Smooth muscle cell (in vitro differentiated cells): ENCODE data around the gene LPGAT1. TPM values are rescaled to one million over a fixed set of nuclear protein-coding genes. Genes with fewer than 3 reads are reported as not detected.

Experiments
- DNase-seq: peaks from one replicate; lab custom pipeline; 2025; ENCODE audit not compliant: unreplicated experiment; lab: John Stamatoyannopoulos, UW
- H2AFZ ChIP-seq: fragments of 200-600 bp; sonication (generic); 2 replicates; pipeline ENCODE4 v1.6.0; 2016; ENCODE audit warnings: antibody characterized with exemption, low read depth, mild to moderate bottlenecking
- H3F3A ChIP-seq: fragments of 200-600 bp; sonication (generic); 2 replicates; pipeline ENCODE4 v1.6.0; 2017; ENCODE audit warnings: antibody characterized with exemption, low read depth
- H3K27ac ChIP-seq: fragments of 200-600 bp; sonication (generic); 2 replicates; pipeline ENCODE4 v1.5.1; 2016; ENCODE audit warnings: low read depth, mild to moderate bottlenecking
- H3K27me3 ChIP-seq: fragments of 200-600 bp; sonication (generic); 2 replicates; pipeline ENCODE4 v1.6.1; 2016; ENCODE audit warnings: low read depth, mild to moderate bottlenecking
- H3K36me3 ChIP-seq: fragments of 200-600 bp; sonication (generic); 2 replicates; pipeline ENCODE4 v1.5.1; 2016; ENCODE audit warnings: low read depth
- H3K4me1 ChIP-seq: fragments of 200-600 bp; sonication (generic); 2 replicates; pipeline ENCODE4 v1.5.1; 2016; ENCODE audit warnings: low read depth
- H3K4me2 ChIP-seq: fragments of 200-600 bp; sonication (generic); 2 replicates; pipeline ENCODE4 v1.6.0; 2016; ENCODE audit warnings: mild to moderate bottlenecking
- H3K4me3 ChIP-seq: fragments of 200-600 bp; sonication (generic); 2 replicates; pipeline ENCODE4 v1.5.1; 2016; ENCODE audit warnings: mild to moderate bottlenecking
- H3K79me2 ChIP-seq: fragments of 200-600 bp; sonication (generic); 2 replicates; pipeline ENCODE4 v1.6.0; 2016; ENCODE audit warnings: low read depth, mild to moderate bottlenecking
- H3K9ac ChIP-seq: fragments of 200-600 bp; sonication (generic); 2 replicates; pipeline ENCODE4 v1.6.0; 2016; ENCODE audit warnings: low read depth
- H3K9me3 ChIP-seq: fragments of 200-600 bp; sonication (generic); replicated peaks from 2 replicates; pipeline ENCODE4 v1.5.1; 2016; ENCODE audit warnings: low read depth
- H4K20me1 ChIP-seq: fragments of 200-600 bp; sonication (generic); 2 replicates; pipeline ENCODE4 v1.6.0; 2016; ENCODE audit warnings: low read depth
- WGBS: methylation state at CpG from one replicate; pipeline ENCODE4 v1.1.7; 2016; ENCODE audit warnings: low lambda C conversion rate; 5-methylcytosine and 5-hydroxymethylcytosine counted together
- polyA plus RNA-seq: library from polyadenylated mRNA; unstranded; fragments of >200 nt; fragmentation: Nextera tagmentation; extraction: Ambion mirVana; gene quantifications from 2 replicates; pipeline ENCODE4 v1.2.1, GENCODE V29; 2016
- total RNA-seq: library from RNA; depleted of rRNA; stranded (reverse); fragments of >200 nt; gene quantifications from 2 replicates; pipeline ENCODE4 v1.2.3, GENCODE V29; 2014
- TF ChIP-seq, protein P1 (sequence below): fragments of 200-600 bp; sonication (generic); IDR thresholded peaks from 2 replicates; pipeline ENCODE4 v1.5.1; 2017; ENCODE audit warnings: borderline replicate concordance, mild to moderate bottlenecking, antibody characterized with exemption; ENCODE audit not compliant: insufficient read depth, poor library complexity, severe bottlenecking

Gene LPGAT1
- total and polyA plus RNA-seq, 2 experiments from 2014 or later, result 12.0 to 39.7 TPM

DNA sequence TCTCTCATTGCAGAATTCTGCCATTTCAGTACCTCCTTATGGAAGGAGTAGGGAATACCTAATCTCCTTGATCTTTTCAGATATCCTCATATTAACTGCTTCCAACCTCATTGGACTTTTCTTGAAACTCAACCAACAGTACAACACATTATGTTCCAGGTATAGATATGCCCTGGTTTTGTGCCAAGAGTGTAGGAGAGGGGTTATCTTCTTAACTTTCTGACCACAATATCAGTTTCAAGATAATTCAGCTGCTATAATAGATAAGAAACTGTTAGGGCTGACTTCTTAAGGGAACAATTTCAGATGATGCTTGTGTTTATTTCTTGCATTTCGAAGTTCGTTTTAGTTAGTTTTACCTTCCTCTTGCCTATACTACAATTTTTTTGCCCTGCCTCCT, 2.1 kb upstream of the LPGAT1 start:
- peaks cover 6% of the 10 kb centered on the region for H4K20me1 ChIP-seq
- no peaks in the 10 kb centered on the region for H3K27me3 ChIP-seq
- H3K79me2 ChIP-seq, result peaks cover 10% of the 10 kb centered on the region
- TF ChIP-seq, protein P1, sequence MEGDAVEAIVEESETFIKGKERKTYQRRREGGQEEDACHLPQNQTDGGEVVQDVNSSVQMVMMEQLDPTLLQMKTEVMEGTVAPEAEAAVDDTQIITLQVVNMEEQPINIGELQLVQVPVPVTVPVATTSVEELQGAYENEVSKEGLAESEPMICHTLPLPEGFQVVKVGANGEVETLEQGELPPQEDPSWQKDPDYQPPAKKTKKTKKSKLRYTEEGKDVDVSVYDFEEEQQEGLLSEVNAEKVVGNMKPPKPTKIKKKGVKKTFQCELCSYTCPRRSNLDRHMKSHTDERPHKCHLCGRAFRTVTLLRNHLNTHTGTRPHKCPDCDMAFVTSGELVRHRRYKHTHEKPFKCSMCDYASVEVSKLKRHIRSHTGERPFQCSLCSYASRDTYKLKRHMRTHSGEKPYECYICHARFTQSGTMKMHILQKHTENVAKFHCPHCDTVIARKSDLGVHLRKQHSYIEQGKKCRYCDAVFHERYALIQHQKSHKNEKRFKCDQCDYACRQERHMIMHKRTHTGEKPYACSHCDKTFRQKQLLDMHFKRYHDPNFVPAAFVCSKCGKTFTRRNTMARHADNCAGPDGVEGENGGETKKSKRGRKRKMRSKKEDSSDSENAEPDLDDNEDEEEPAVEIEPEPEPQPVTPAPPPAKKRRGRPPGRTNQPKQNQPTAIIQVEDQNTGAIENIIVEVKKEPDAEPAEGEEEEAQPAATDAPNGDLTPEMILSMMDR, result no peak
- whole genome bisulfite sequencing, result 95% methylated on average over 2 of the region's 2 CpGs
- no peak overlapping the region for H3K4me2 ChIP-seq
- no peaks in the 10 kb centered on the region for H3F3A ChIP-seq
- H3K27ac ChIP-seq, result no peak overlapping the region
- DNase-seq, result no peak
- no peak overlapping the region for H2AFZ ChIP-seq
- no peak overlapping the region for H3K4me3 ChIP-seq
- H3K9me3 ChIP-seq, result no peaks in the 10 kb centered on the region
- H3K36me3 ChIP-seq, result no peaks in the 10 kb centered on the region
- no peak overlapping the region for H3K9ac ChIP-seq
- peaks cover 8% of the 10 kb centered on the region for H3K4me1 ChIP-seq

DNA sequence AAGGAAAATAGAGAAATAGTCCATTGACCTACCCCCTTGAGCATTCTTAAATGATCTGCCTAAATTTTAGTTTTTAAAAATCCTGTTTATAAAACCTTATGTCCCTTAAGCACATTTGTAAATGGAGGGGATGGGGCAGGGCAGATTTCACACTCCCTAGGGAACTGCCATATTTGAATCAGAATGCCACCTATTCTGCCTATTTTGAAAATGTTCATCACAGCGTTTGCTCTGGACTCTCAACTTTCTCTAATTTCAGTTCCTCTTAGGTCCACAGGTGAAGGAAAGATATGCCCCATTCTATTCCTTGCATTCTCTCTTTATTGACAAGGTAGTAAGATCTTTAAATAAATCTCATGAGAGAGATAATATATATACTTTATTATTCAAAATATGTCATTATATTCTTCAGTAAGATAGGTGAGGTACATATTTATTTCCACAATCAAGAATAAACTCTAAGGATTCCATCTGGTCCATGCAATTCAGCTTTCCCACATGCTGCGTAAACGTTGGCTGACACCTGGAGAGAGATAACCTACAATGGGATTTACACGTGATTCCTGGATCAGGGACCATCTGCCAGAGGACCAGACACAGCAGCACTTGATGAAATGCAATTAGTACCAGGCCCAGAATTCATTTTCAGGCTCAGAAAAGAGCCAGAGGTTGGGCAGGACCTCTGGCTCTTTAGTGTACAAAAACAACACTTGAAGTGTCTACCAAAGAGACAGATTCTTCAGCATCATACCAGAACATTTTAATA, 1.2 kb upstream of the LPGAT1 start:
- H3K79me2 ChIP-seq, result peaks cover 10% of the 10 kb centered on the region
- H3K27ac ChIP-seq, result no peak overlapping the region
- DNase-seq, result no peak
- TF ChIP-seq, protein P1, result no peak
- no peaks in the 10 kb centered on the region for H3K36me3 ChIP-seq
- WGBS, result 76% methylated on average over 4 of the region's 4 CpGs
- H3K4me2 ChIP-seq, result no peak overlapping the region
- H3K27me3 ChIP-seq, result no peaks in the 10 kb centered on the region
- H2AFZ ChIP-seq, result no peak overlapping the region
- no peaks in the 10 kb centered on the region for H3F3A ChIP-seq
- peaks cover 15% of the 10 kb centered on the region for H4K20me1 ChIP-seq
- H3K9ac ChIP-seq, result no peak overlapping the region
- H3K4me3 ChIP-seq, result no peak overlapping the region
- peaks cover 8% of the 10 kb centered on the region for H3K4me1 ChIP-seq
- H3K9me3 ChIP-seq, result no peaks in the 10 kb centered on the region

GRCh38 chr1:211830055-211830327, 572 bp downstream of the LPGAT1 start:
- under 1% methylated on average over 32 of the region's 45 CpGs for WGBS
- Histone ChIP-seq H3K27ac (no peak overlapping the region), H3K9ac (peak overlapping the region; percentile 87), H3K27me3 (no peaks in the 10 kb centered on the region), H3K4me2 (peak overlapping the region; percentile 98), H4K20me1 (peaks cover 16% of the 10 kb centered on the region), H3F3A (no peaks in the 10 kb centered on the region), H3K79me2 (peaks cover 10% of the 10 kb centered on the region), H3K4me3 (peak overlapping the region; percentile 97), H3K4me1 (peaks cover 8% of the 10 kb centered on the region), H2AFZ (peak overlapping the region; percentile 99), H3K36me3 (no peaks in the 10 kb centered on the region), H3K9me3 (no peaks in the 10 kb centered on the region)
- TF ChIP-seq, protein P1, result no peak
- DNase-seq, result no peak

- TF ChIP-seq, protein P1, result no peak
Observed at GRCh38 chr1:211829343-211830054, 1.1 kb downstream of the LPGAT1 start.

More at GRCh38 chr1:211829343-211830054, 1.1 kb downstream of the LPGAT1 start:
- no peaks in the 10 kb centered on the region for H3K27me3 ChIP-seq
- peak overlapping the region; percentile 98 for H3K4me2 ChIP-seq
- H2AFZ ChIP-seq, result peak overlapping the region; percentile 93
- H3K36me3 ChIP-seq, result no peaks in the 10 kb centered on the region
- no peak for DNase-seq
- peak overlapping the region; percentile 97 for H3K4me3 ChIP-seq
- H3F3A ChIP-seq, result no peaks in the 10 kb centered on the region
- WGBS, result 6% methylated on average over 22 of the region's 22 CpGs
- H3K27ac ChIP-seq, result no peak overlapping the region
- peaks cover 8% of the 10 kb centered on the region for H3K4me1 ChIP-seq
- H3K9ac ChIP-seq, result no peak overlapping the region
- H4K20me1 ChIP-seq, result peaks cover 16% of the 10 kb centered on the region
- peaks cover 10% of the 10 kb centered on the region for H3K79me2 ChIP-seq
- H3K9me3 ChIP-seq, result no peaks in the 10 kb centered on the region
